Upper lobe of left lung (tissue), 6 donors: ENCODE results near the gene DOCK6. TPM values are rescaled to one million over a fixed set of nuclear protein-coding genes. Genes with fewer than 3 reads are reported as not detected.

Source experiments
- ATAC-seq, 2 donors: fragments of 200-7000 bp; cut with Tn5 transposase; one replicate each; pipeline ENCODE4 v1.9.1; 2022; ENCODE audit warnings: mild to moderate bottlenecking in 2 of 2, moderate library complexity in 2 of 2; ENCODE audit not compliant: low FRiP score in 2 of 2
- DNase-seq, 2 donors: peaks; one replicate each; pipeline ENCODE4 v3.0.0-alpha.2; 2019 to 2020
- H3K27ac ChIP-seq, 4 donors: fragments of 200-600 bp; sonication (generic); one replicate each; pipeline ENCODE4 v1.5.1; 2016 to 2019
- H3K27me3 ChIP-seq, 4 donors: fragments of 200-600 bp; sonication (generic); one replicate each; pipeline ENCODE4 v1.5.1; 2017 to 2019
- H3K36me3 ChIP-seq, 4 donors: fragments of 200-600 bp; sonication (generic); one replicate each; pipeline ENCODE4 v1.5.1; 2016 to 2019
- H3K4me1 ChIP-seq, 4 donors: fragments of 200-600 bp; sonication (generic); one replicate each; pipeline ENCODE4 v1.5.1; 2018 to 2019
- H3K4me3 ChIP-seq, 4 donors: fragments of 200-600 bp; sonication (generic); one replicate each; pipeline ENCODE4 v1.5.1; 2017 to 2019; ENCODE audit warnings: mild to moderate bottlenecking in 2 of 4, moderate library complexity in 1 of 4
- H3K9me3 ChIP-seq, 4 donors: fragments of 200-600 bp; sonication (generic); one replicate each; pipeline ENCODE4 v1.5.1; 2018 to 2019
- EP300 ChIP-seq, 4 donors: sonication (generic); formaldehyde crosslinking; IDR thresholded peaks; one replicate each; pipeline ENCODE4 v1.5.1; 2017; ENCODE audit warnings: antibody characterized with exemption in 4 of 4, control low read depth in 2 of 4
- POLR2A ChIP-seq, 4 donors: fragments of 450-650 bp; IDR thresholded peaks; one replicate each; pipeline ENCODE4 v1.5.1; 2016 to 2017; ENCODE audit warnings: antibody characterized with exemption in 4 of 4, mild to moderate bottlenecking in 2 of 4
- POLR2AphosphoS5 ChIP-seq, 2 donors: sonication (generic); formaldehyde crosslinking; IDR thresholded peaks; one replicate each; pipeline ENCODE4 v1.5.1; 2017; ENCODE audit warnings: antibody characterized with exemption in 2 of 2
- WGBS, 2 donors: methylation state at CpG; one replicate each; pipeline ENCODE4 v1.1.5; 2017 to 2018; 5-methylcytosine and 5-hydroxymethylcytosine counted together
- total RNA-seq, 6 donors: library from RNA; depleted of rRNA in 4 of 6; stranded (reverse); fragments of >200 nt in 4 of 6; gene quantifications; one replicate each; pipeline versions ENCODE4 v1.1.0 to v1.2.1, GENCODE V29; 2016 to 2021
- TF ChIP-seq, protein P1 (sequence below), 6 experiments: fragments of 450-650 bp in 4 of 6; fragments of 200-600 bp in 2 of 6; sonication (generic) in 2 of 6; IDR thresholded peaks; one replicate each; pipeline ENCODE4 v1.5.1; 2016 to 2019; ENCODE audit warnings: antibody characterized with exemption in 6 of 6
- donor health status: DM: no; HTN: no; CAD: no; lungs with moderate emphysema.
- donor health status: DM: no; HTN: yes; CAD: no; lungs with severe emphysema.

Gene DOCK6
- total RNA-seq, 6 donors from 2014 or later, result 34.5 to 203 (median 116) TPM

DNA sequence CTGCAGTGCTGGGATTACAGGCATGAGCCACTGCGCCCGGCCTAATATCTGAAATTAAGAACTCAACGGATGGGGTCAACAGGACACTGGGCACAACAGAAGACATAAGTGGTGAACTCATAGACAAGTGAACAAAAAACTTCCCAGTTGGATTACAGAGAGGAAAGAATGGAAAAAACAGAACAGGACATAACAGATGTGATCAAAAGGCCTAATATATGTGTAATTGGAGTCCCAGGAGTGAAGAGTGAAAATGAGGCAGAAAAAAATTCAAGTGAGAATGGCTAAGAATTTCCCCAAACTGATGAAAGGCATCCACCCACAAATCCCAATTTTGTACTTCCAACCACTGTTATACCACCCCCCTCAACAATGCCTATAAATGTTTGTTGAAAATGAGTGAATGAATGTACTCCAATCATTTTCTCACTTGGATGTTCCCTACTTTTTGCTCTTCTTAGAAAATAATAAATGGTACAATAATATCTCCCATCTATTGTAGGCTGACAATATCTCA, 41.2 kb downstream of the DOCK6 start:
- no peaks in the 10 kb centered on the region for H3K27me3 ChIP-seq
- no peaks in the 10 kb centered on the region for H3K4me1 ChIP-seq
- H3K27ac ChIP-seq, result no peak overlapping the region
- no peak for ATAC-seq
- no peak for DNase-seq
- WGBS, 2 donors, result 97 to 100% methylated on average over 3 of the region's 3 CpGs
- peaks cover 0 to 9% (median 2%) of the 10 kb centered on the region in 4 donors for H3K9me3 ChIP-seq
- TF ChIP-seq EP300 (IDR thresholded peaks at IDR 0.05), result no peak
- TF ChIP-seq, protein P1, sequence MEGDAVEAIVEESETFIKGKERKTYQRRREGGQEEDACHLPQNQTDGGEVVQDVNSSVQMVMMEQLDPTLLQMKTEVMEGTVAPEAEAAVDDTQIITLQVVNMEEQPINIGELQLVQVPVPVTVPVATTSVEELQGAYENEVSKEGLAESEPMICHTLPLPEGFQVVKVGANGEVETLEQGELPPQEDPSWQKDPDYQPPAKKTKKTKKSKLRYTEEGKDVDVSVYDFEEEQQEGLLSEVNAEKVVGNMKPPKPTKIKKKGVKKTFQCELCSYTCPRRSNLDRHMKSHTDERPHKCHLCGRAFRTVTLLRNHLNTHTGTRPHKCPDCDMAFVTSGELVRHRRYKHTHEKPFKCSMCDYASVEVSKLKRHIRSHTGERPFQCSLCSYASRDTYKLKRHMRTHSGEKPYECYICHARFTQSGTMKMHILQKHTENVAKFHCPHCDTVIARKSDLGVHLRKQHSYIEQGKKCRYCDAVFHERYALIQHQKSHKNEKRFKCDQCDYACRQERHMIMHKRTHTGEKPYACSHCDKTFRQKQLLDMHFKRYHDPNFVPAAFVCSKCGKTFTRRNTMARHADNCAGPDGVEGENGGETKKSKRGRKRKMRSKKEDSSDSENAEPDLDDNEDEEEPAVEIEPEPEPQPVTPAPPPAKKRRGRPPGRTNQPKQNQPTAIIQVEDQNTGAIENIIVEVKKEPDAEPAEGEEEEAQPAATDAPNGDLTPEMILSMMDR (IDR thresholded peaks at IDR 0.05), result no peak
- no peak for TF ChIP-seq POLR2A (IDR thresholded peaks at IDR 0.05)
- TF ChIP-seq POLR2AphosphoS5 (IDR thresholded peaks at IDR 0.05), result no peak
- H3K36me3 ChIP-seq, result peaks cover 2 to 89% (median 50%) of the 10 kb centered on the region in 4 donors
- no peak overlapping the region for H3K4me3 ChIP-seq

DNA sequence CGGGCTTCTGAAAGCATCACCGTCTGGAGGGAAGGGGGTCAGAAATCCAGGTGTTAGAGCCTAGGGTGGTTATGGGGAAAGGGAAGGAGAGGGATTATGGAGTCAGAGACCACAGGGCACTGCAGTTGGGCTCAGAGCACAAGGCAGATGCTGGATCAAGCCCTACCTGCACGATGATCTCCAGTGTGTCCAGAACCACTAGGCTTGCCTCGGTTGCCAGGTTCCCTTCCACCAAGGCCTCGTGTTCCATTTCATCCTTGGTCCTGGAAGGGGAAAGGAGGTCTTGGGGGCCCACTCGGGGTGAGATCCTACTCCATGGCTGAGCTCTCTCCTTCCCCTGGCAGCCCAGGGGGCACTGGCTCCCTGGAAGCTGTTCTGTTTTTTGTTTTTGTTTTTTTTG, 47.9 kb downstream of the DOCK6 start:
- no peaks in the 10 kb centered on the region for H3K27me3 ChIP-seq
- TF ChIP-seq POLR2AphosphoS5 (IDR thresholded peaks at IDR 0.05), result no peak
- TF ChIP-seq POLR2A (IDR thresholded peaks at IDR 0.05), result no peak
- TF ChIP-seq EP300 (IDR thresholded peaks at IDR 0.05), result no peak
- TF ChIP-seq, protein P1 (IDR thresholded peaks at IDR 0.05), result no peak
- H3K36me3 ChIP-seq, result peaks cover 0 to 82% (median 53%) of the 10 kb centered on the region in 4 donors
- no peaks in the 10 kb centered on the region for H3K4me1 ChIP-seq
- H3K9me3 ChIP-seq, result no peaks in the 10 kb centered on the region
- H3K4me3 ChIP-seq, result no peak overlapping the region
- ATAC-seq (no peak), DNase-seq (no peak)
- 86 to 94% methylated on average over 6 of the region's 6 CpGs for WGBS, 2 donors
- no peak overlapping the region for H3K27ac ChIP-seq

DNA sequence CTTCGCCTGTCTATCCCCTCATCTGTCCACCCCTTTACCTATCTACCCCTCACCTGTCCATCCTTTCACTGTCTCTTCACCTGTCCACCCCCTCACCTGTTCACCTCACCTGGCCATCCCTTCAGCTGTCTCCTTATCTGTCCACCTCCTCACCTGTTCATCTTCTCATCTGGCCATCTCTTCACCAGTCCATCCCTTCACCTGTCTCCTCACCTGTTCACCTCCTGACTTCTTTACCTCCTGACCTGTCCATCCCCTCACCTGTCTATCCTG, 51.7 kb downstream of the DOCK6 start:
- ATAC-seq (no peak), DNase-seq (no peak)
- 86 to 100% methylated on average over 1 of the region's 1 CpG for WGBS, 2 donors
- Histone ChIP-seq H3K27ac (no peak overlapping the region), H3K27me3 (no peaks in the 10 kb centered on the region), H3K4me3 (no peak overlapping the region), H3K4me1 (no peaks in the 10 kb centered on the region), H3K9me3 (no peaks in the 10 kb centered on the region), H3K36me3 (peaks cover 0 to 90% (median 43%) of the 10 kb centered on the region in 4 donors)
- TF ChIP-seq, protein P1 (IDR thresholded peaks at IDR 0.05), result no peak
- TF ChIP-seq EP300 (IDR thresholded peaks at IDR 0.05), result no peak
- TF ChIP-seq POLR2A (IDR thresholded peaks at IDR 0.05), result no peak
- TF ChIP-seq POLR2AphosphoS5 (IDR thresholded peaks at IDR 0.05), result no peak

DNA sequence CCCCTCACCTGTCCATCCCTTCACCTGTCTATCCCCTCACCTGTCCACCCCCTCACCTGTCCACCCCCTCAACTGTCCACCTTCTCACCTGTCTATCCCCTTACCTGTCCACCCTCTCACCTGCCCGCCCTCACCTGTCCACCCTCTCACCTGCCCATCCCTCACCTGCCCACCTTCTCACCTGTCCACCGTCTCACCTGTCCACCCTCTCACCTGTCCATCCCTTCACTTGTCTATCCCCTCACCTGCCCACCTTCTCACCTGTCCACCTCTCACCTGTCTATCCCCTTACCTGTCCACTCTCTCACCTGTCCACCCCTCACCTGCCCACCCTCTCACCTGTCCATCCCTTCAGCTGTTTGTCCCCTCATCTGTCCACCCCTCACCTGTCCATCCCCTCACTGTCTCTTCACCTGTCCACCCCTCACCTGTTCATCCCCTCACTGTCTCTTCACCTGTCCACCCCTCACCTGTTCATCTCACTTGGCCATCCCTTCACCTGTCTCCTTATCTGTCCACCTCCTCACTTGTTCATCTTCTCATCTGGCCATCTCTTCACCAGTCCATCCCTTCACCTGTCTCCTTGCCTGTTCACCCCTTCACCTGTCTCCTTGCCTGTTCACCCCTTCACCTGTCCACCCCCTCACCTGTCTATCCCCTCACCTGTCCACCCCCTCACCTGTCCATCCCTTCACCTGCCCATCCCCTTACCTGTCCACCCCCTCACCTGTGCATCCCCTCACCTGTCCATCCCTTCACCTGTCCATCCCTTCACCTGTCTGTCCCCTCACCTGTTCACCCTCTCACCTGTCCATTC, 52.3 kb downstream of the DOCK6 start:
- H3K9me3 ChIP-seq, result no peaks in the 10 kb centered on the region
- WGBS, 2 donors, result 60 to 71% methylated on average over 2 of the region's 2 CpGs
- H3K36me3 ChIP-seq, result peaks cover 0 to 86% (median 38%) of the 10 kb centered on the region in 4 donors
- TF ChIP-seq, protein P1 (IDR thresholded peaks at IDR 0.05), result no peak
- TF ChIP-seq POLR2A (IDR thresholded peaks at IDR 0.05), result no peak
- no peak for TF ChIP-seq POLR2AphosphoS5 (IDR thresholded peaks at IDR 0.05)
- TF ChIP-seq EP300 (IDR thresholded peaks at IDR 0.05), result no peak
- ATAC-seq (no peak), DNase-seq (no peak)
- H3K27me3 ChIP-seq, result no peaks in the 10 kb centered on the region
- no peak overlapping the region for H3K4me3 ChIP-seq
- H3K4me1 ChIP-seq, result no peaks in the 10 kb centered on the region
- H3K27ac ChIP-seq, result peak overlapping the region in 1 of 4 donors; percentile 27
